MM.1S (cell line): Measurements from ENCODE around the gene POTEB3.
"Not testable (repeated sequence)": the region's sequence is repeated elsewhere in the genome, so short reads cannot be mapped to it uniquely, and the experiment has no call there.

Source experiments
- CTCF ChIP-seq: fragments of 300-600 bp; sonication (generic); IDR thresholded peaks from 2 replicates; pipeline ENCODE4 v1.5.1; 2016; ENCODE audit warnings: antibody characterized with exemption, low read length, mixed read lengths
- EZH2 ChIP-seq: fragments of 300-600 bp; sonication (generic); optimal IDR thresholded peaks from 2 replicates; pipeline ENCODE3; 2017; ENCODE audit warnings: low read depth, mild to moderate bottlenecking, antibody characterized with exemption, low read length, mixed read lengths
- EZH2phosphoT487 ChIP-seq: fragments of 300-600 bp; sonication (generic); IDR thresholded peaks from 2 replicates; pipeline ENCODE4 v1.6.1; 2018; ENCODE audit warnings: antibody characterized with exemption, low read length

GRCh38 chr15:21453683-21454082 lies 13.4 kb upstream of the POTEB3 start:
- TF ChIP-seq EZH2, CTCF, EZH2phosphoT487: not testable (repeated sequence)
